SK-N-MC (cell line): ENCODE measurements around the gene ANKRD33B.
"Not testable (repeated sequence)": the region's sequence is repeated elsewhere in the genome, so short reads cannot be mapped to it uniquely, and the experiment has no call there.

Source experiments
- DNase-seq: peaks from one replicate; pipeline ENCODE4 v3.0.0-alpha.2; 2011; ENCODE audit warnings: low read depth, low spot score
- H3K27ac ChIP-seq: fragments of 200-600 bp; sonication (generic); 2 replicates; pipeline ENCODE4 v1.5.1; 2016; ENCODE audit warnings: mixed run types
- H3K36me3 ChIP-seq: fragments of 200-600 bp; sonication (generic); 2 replicates; pipeline ENCODE4 v1.6.1; 2017; ENCODE audit warnings: antibody characterized with exemption, low read length, mixed read lengths; ENCODE audit not compliant: insufficient read depth
- H3K4me3 ChIP-seq: fragments of 200-600 bp; sonication (generic); 2 replicates; pipeline ENCODE4 v1.5.1; 2016
- H3K9ac ChIP-seq: fragments of 200-600 bp; sonication (generic); 2 replicates; pipeline ENCODE4 v1.8.0; 2017; ENCODE audit warnings: mixed run types, mixed read lengths; ENCODE audit not compliant: insufficient read length
- H3K9me3 ChIP-seq: fragments of 200-600 bp; sonication (generic); 2 replicates; pipeline ENCODE4 v1.6.1; 2017; ENCODE audit warnings: low read depth, mild to moderate bottlenecking, antibody characterized with exemption, low read length, moderate library complexity, mixed read lengths
- EZH2 ChIP-seq: fragments of 200-600 bp; sonication (generic); IDR thresholded peaks from one replicate; pipeline ENCODE4 v1.6.1; 2017; ENCODE audit warnings: antibody characterized with exemption
- FOXP2 ChIP-seq: optimal IDR thresholded peaks from 2 replicates; pipeline ENCODE3; 2011; ENCODE audit warnings: mild to moderate bottlenecking, moderate library complexity; ENCODE audit not compliant: insufficient read depth; ENCODE audit errors: extremely low read length, control extremely low read depth
- POLR2AphosphoS5 ChIP-seq: IDR thresholded peaks from 2 replicates; pipeline ENCODE4 v1.6.1; 2012; ENCODE audit warnings: mild to moderate bottlenecking, low read depth, low read length, borderline replicate concordance

Gene ANKRD33B

GRCh38 chr5:10623305-10623910 lies 59.5 kb downstream of the ANKRD33B start:
- no peak for TF ChIP-seq FOXP2
- Histone ChIP-seq H3K4me3 (no peak overlapping the region), H3K36me3 (no peaks in the 10 kb centered on the region), H3K9me3 (peaks cover 8% of the 10 kb centered on the region; the same call in 1 of the 2 replicates), H3K9ac (no peak overlapping the region), H3K27ac (no peak overlapping the region)
- DNase-seq, result no peak

DNA sequence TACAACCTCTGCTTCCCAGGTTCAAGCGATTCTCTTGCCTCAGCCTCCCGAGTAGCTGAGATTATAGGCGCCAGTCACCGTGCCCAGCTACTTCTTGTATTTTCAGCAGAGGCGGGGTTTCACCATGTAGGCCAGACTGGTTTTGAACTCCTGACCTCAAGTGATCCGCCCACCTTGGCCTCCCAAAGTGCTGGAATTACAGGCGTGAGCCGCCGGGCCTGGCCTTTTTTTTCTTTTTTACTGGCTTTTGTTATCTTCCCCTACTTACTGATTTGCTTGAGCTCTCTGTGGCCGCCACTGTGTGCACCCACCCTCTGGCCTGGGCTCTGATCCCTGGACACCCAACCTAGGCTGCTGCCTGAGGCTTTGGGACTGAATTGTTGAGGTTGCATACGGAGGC lies 60.3 kb downstream of the ANKRD33B start:
- Histone ChIP-seq H3K9ac (no peak overlapping the region), H3K36me3 (no peaks in the 10 kb centered on the region), H3K9me3 (peaks cover 8% of the 10 kb centered on the region; the same call in 1 of the 2 replicates), H3K4me3 (no peak overlapping the region), H3K27ac (no peak overlapping the region)
- DNase-seq, result no peak
- TF ChIP-seq EZH2 (no peak), FOXP2 (no peak), POLR2AphosphoS5 (no peak)

DNA sequence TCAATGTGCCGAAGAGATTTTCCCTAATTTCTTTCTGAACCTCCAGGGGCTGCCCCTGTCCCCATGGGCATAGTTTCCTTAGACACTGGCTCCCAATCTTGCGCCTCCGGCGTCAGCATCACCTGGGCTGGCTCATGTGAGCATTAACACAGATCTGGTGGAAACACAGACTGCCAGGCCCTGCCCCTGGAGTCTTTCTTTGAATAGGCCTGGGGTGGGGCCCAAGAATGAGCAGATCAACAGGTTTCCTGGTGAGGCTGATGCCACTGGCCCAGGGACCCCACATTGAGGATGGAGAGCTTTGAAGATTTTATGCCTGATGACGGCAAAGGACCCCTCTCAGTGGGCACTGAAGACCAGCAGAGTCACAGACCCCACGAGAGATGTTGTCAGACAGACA lies 60.8 kb downstream of the ANKRD33B start:
- no peak for DNase-seq
- Histone ChIP-seq H3K9ac (no peak overlapping the region), H3K36me3 (no peaks in the 10 kb centered on the region), H3K4me3 (no peak overlapping the region), H3K9me3 (peaks cover 8% of the 10 kb centered on the region; the same call in 1 of the 2 replicates), H3K27ac (no peak overlapping the region)
- no peak for TF ChIP-seq EZH2
- TF ChIP-seq FOXP2, result no peak
- no peak for TF ChIP-seq POLR2AphosphoS5

GRCh38 chr5:10625700-10626472 lies 62.0 kb downstream of the ANKRD33B start:
- TF ChIP-seq EZH2, result no peak
- no peak for TF ChIP-seq POLR2AphosphoS5
- no peak for TF ChIP-seq FOXP2
- H3K4me3 ChIP-seq, result no peak overlapping the region
- DNase-seq, result no peak
- peaks cover 6% of the 10 kb centered on the region; the same call in 1 of the 2 replicates for H3K9me3 ChIP-seq
- H3K9ac ChIP-seq, result no peak overlapping the region
- H3K27ac ChIP-seq, result no peak overlapping the region
- H3K36me3 ChIP-seq, result no peaks in the 10 kb centered on the region

GRCh38 chr5:10626473-10627013 lies 62.7 kb downstream of the ANKRD33B start:
- Histone ChIP-seq H3K9ac (no peak overlapping the region), H3K9me3 (no peaks in the 10 kb centered on the region), H3K27ac (no peak overlapping the region), H3K36me3 (no peaks in the 10 kb centered on the region), H3K4me3 (no peak overlapping the region)
- DNase-seq, result no peak
- TF ChIP-seq EZH2 (no peak), POLR2AphosphoS5 (no peak), FOXP2 (no peak)

DNA sequence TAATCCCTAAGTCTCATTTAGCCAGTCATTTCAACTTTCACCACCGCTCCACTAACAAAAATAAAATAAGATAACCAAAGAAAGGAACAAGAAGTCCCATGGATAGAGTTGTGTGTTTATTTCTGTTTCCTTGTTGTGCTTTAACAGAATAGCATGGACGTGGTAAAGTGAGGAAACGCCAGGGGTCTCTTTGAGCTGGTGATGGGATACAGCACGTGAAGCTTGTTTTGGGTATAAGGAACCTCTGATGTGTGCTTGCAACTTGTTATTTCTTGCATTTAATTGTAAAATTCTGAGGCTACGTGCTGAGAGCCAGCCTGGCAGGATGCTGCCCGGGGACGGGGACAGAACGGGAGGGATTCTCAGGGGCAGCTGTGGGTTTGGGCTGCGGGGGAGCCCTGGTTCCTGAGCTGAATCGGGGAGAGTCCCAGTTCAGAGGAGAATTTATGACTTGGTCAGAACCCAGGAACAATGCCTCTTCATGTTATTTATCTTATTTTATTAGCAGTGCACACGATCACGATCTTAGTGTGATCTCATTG lies 63.4 kb downstream of the ANKRD33B start:
- H3K4me3 ChIP-seq, result peak overlapping the region; percentile 64
- no peak overlapping the region for H3K27ac ChIP-seq
- H3K9me3 ChIP-seq, result no peaks in the 10 kb centered on the region
- H3K9ac ChIP-seq, result peak overlapping the region; percentile 41
- no peaks in the 10 kb centered on the region for H3K36me3 ChIP-seq
- no peak for DNase-seq
- TF ChIP-seq EZH2, result no peak

DNA sequence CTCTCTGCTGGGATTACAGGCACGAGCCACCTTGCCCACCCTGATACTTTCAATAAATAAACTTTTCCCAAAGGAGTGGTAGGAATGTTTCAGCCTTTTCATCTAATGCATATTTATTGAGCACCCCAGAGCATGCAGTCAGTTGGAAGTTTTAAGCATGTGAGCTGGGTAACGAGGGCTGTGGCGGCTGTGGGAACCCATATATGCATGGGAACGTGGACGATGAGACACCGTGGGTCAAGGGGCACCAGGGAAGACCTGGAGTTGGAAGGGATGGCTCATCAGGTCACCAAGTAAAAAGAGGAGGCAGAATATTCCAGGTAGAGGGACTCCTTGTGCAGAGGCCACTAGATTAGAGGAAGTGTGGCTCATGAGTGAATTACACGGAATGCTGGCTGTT lies 64.7 kb downstream of the ANKRD33B start:
- Histone ChIP-seq H3K9me3 (no peaks in the 10 kb centered on the region), H3K4me3 (no peak overlapping the region), H3K9ac (no peak overlapping the region), H3K36me3 (no peaks in the 10 kb centered on the region), H3K27ac (no peak overlapping the region)
- TF ChIP-seq EZH2 (no peak), FOXP2 (no peak), POLR2AphosphoS5 (no peak)
- no peak for DNase-seq

DNA sequence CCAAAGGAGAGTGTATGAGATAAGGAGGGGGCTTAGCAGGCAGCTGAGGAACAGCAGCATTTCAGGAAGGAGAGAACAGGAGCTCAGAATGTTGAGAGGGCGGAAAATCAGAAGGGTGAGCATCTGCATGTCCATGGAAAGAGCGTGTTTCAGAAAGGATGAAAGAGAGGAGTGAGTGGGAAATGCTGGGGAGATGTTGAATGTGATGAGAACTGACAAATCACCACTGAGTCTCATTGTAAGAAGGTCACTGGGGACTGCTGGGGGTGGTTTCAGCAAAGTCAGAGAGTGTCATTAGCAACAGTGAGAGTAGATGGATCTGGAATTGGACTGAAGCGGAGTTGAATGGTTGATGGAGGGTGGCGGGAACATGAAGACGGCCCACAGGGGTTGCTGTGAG lies 65.8 kb downstream of the ANKRD33B start:
- Histone ChIP-seq H3K36me3 (no peaks in the 10 kb centered on the region), H3K4me3 (no peak overlapping the region), H3K27ac (no peak overlapping the region), H3K9ac (no peak overlapping the region), H3K9me3 (no peaks in the 10 kb centered on the region)
- TF ChIP-seq EZH2 (no peak), FOXP2 (no peak), POLR2AphosphoS5 (no peak)
- no peak for DNase-seq

- no peaks in the 10 kb centered on the region for H3K36me3 ChIP-seq
- H3K27ac ChIP-seq, result no peak overlapping the region
Measured at GRCh38 chr5:10630126-10630525, 66.3 kb downstream of the ANKRD33B start.

GRCh38 chr5:10630744-10631143 lies 66.9 kb downstream of the ANKRD33B start:
- not testable (repeated sequence) for H3K9ac ChIP-seq, H3K27ac ChIP-seq, H3K4me3 ChIP-seq, DNase-seq, H3K36me3 ChIP-seq, H3K9me3 ChIP-seq

More at GRCh38 chr5:10630126-10630525, 66.3 kb downstream of the ANKRD33B start:
- no peak for DNase-seq
- Histone ChIP-seq H3K4me3 (no peak overlapping the region), H3K9ac (no peak overlapping the region), H3K9me3 (no peaks in the 10 kb centered on the region)
- no peak for TF ChIP-seq EZH2
- no peak for TF ChIP-seq POLR2AphosphoS5
- no peak for TF ChIP-seq FOXP2
